ENCODE results near the gene KIZ.

- TF ChIP-seq REST (IDR thresholded peaks at IDR 0.05; ENCODE audit: insufficient read depth in 1 of 2, low read depth in 2 of 2, low read length in 2 of 2) (no peak), FOXP2 (optimal IDR thresholded peaks at IDR 0.05; ENCODE audit: borderline replicate concordance, extremely low read depth, extremely low read length, insufficient read depth) (no peak), POLR2AphosphoS5 (IDR thresholded peaks at IDR 0.05; ENCODE audit: low read depth, low read length) (no peak), TAF1 (IDR thresholded peaks at IDR 0.05; ENCODE audit: borderline replicate concordance, insufficient read depth, low read length) (no peak)
These were observed 162.9 kb downstream of the KIZ start for GRCh38 chr20:21288587-21289370.

Data from PFSK-1 (cell line).